Measurements from ENCODE around the gene ABCC1. TPM values are rescaled to one million over a fixed set of nuclear protein-coding genes. Genes with fewer than 3 reads are reported as not detected.
A peak's percentile ranks its signal among the peaks of the same experiment; 100 is the strongest.

ABCC1 gene
- total and polyA plus RNA-seq, 12 donors, result 6.1 to 32.8 (median 21.6) TPM

DNA sequence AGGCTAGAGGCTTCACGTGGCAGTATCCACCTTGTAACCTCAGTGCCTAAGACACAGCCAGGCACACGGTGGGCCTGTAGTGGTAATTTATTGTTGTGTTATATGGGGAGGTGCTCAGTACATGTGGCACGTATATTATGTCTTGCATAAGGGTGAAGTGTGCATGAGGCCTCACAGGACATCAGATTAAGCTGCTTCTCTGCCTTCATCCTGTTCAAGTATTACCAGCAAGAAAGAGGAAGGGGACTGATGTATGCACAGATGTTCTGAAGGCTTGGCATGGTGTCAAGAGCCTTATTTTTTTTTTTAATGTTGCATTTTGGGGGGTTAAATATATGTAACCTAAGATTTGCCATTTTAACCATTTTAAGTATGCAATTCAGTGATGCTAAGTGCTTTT is 71.6 kb downstream of the ABCC1 start:
- Histone ChIP-seq H3K4me3 (no peak overlapping the region), H3K27me3 (no peaks in the 10 kb centered on the region), H3K4me1 (peaks cover 2 to 35% (median 24%) of the 10 kb centered on the region in 9 donors), H3K27ac (peak overlapping the region in 6 of 10 donors; percentile 46 to 89 (median 80)), H3K9me3 (no peaks in the 10 kb centered on the region), H3K36me3 (peaks cover 0 to 58% (median 8%) of the 10 kb centered on the region in 9 donors)
- WGBS, 2 donors, result 73 to 79% methylated on average over 3 of the region's 3 CpGs
- TF ChIP-seq, protein P1, sequence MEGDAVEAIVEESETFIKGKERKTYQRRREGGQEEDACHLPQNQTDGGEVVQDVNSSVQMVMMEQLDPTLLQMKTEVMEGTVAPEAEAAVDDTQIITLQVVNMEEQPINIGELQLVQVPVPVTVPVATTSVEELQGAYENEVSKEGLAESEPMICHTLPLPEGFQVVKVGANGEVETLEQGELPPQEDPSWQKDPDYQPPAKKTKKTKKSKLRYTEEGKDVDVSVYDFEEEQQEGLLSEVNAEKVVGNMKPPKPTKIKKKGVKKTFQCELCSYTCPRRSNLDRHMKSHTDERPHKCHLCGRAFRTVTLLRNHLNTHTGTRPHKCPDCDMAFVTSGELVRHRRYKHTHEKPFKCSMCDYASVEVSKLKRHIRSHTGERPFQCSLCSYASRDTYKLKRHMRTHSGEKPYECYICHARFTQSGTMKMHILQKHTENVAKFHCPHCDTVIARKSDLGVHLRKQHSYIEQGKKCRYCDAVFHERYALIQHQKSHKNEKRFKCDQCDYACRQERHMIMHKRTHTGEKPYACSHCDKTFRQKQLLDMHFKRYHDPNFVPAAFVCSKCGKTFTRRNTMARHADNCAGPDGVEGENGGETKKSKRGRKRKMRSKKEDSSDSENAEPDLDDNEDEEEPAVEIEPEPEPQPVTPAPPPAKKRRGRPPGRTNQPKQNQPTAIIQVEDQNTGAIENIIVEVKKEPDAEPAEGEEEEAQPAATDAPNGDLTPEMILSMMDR (IDR thresholded peaks at IDR 0.05), result no peak
- ATAC-seq (no peak), DNase-seq (no peak)
- intact Hi-C loops (cut with DNase I), result loop anchor here in 5 of 10 donors (5.0 to 10.0 kb wide), 5 partner anchors 36 to 136 kb away; partner anchors contain the start of gene CEP20 (in 3 of the 5)

DNA sequence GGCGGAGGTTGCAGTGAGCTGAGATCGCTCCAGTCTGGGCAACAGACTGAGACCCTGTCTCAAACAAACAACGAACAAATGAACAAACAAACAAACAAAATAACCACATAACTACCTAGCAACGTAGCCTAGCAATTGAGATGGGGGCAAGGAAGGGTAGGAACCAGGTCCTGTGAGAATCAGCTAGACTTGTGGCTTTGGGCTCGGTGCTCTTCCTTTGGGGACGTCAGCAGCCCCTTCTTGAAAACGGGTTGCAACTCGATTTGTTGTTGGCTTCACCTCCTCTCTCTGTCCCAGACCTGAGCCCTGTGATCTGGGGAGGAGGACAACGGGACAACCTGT is 72.2 kb downstream of the ABCC1 start:
- intact Hi-C loops (cut with DNase I), result loop anchor here in 5 of 10 donors (5.0 to 10.0 kb wide), 5 partner anchors 36 to 137 kb away; partner anchors contain the start of gene CEP20 (in 3 of the 5)
- WGBS, 2 donors, result 56 to 75% methylated on average over 9 of the region's 9 CpGs
- ATAC-seq, result no peak
- H3K4me1 ChIP-seq, result peaks cover 2 to 38% (median 25%) of the 10 kb centered on the region in 9 donors
- TF ChIP-seq, protein P1 (IDR thresholded peaks at IDR 0.05), result no peak
- no peaks in the 10 kb centered on the region for H3K27me3 ChIP-seq
- H3K36me3 ChIP-seq, result peaks cover 0 to 52% (median 8%) of the 10 kb centered on the region in 9 donors
- no peak for DNase-seq
- peak overlapping the region; percentile 46 to 89 (median 78) for H3K27ac ChIP-seq
- no peaks in the 10 kb centered on the region for H3K9me3 ChIP-seq
- no peak overlapping the region for H3K4me3 ChIP-seq

DNA sequence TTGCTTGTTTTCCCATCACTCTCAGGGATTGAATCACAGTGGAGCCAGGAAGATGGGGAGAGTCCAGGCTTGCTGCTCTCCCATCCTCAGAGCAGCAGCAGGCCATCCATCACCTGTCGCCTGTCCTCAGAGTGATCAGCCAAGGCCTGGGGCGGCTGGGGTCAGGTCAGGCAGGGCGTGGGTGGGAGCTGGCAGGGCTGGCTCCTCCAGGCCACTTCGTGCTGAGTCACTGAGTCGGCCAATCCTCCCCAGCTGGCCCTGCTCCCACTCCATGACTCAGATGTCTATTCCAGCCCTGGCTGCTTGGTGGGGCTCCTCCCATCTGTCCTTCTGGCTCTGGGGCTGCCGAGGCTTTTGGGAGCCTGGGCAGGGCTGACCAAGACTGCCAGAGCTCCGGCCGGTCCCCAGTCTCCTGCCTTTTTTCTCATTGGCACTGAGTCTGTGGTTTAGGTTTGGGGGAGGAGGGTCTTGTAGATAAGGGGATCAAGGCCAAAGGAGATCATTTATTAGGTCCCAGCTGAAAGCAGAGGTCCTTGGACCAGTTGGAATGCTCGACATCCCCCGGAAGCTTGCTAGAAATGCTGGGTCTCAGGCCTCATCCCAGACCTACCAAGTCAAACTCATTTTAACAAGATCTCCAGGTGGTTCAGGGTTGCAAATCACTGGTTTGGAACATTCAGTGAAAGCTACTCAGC is 72.7 kb downstream of the ABCC1 start:
- H3K36me3 ChIP-seq, result peaks cover 0 to 47% (median 8%) of the 10 kb centered on the region in 9 donors
- H3K27me3 ChIP-seq, result no peaks in the 10 kb centered on the region
- H3K4me3 ChIP-seq, result peak overlapping the region in 3 of 10 donors; percentile 8 to 17 (median 10)
- peaks cover 2 to 38% (median 25%) of the 10 kb centered on the region in 9 donors for H3K4me1 ChIP-seq
- H3K9me3 ChIP-seq, result no peaks in the 10 kb centered on the region
- peak overlapping the region; percentile 46 to 89 (median 78) for H3K27ac ChIP-seq
- DNase-seq (peak; percentile 94 to 96), ATAC-seq (peak; percentile 97 to 99 (median 98))
- 9 to 16% methylated on average over 10 of the region's 10 CpGs for WGBS, 2 donors
- TF ChIP-seq, protein P1 (IDR thresholded peaks at IDR 0.05), result no peak
- intact Hi-C loops (cut with DNase I), result loop anchor here in 5 of 10 donors (5.0 to 10.0 kb wide), 5 partner anchors 35 to 137 kb away; partner anchors contain the start of gene CEP20 (in 3 of the 5)

DNA sequence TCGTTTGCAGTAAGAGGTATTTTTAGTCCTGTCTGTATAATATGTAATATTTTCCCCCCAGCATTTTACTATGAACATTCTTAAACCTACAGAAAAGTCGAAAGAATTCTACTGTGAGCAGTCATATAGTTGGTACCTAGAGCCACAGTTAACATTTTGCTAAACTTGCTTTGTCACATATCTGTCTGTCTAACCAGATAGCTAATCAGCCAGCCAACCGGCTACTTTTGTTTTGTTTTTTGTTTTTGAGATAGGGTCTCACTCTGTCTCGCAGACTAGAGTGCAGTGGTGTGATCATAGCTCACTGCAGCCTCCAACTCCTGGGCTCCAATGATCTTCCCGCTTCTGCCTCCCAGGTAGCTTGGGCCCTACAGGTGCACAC is 73.3 kb downstream of the ABCC1 start:
- TF ChIP-seq, protein P1 (IDR thresholded peaks at IDR 0.05), result no peak
- Histone ChIP-seq H3K4me3 (peak overlapping the region in 2 of 10 donors; percentile 8 to 17), H3K36me3 (peaks cover 0 to 41% (median 8%) of the 10 kb centered on the region in 9 donors), H3K27me3 (no peaks in the 10 kb centered on the region), H3K4me1 (peaks cover 2 to 39% (median 28%) of the 10 kb centered on the region in 9 donors), H3K27ac (peak overlapping the region in 9 of 10 donors; percentile 46 to 89 (median 78)), H3K9me3 (no peaks in the 10 kb centered on the region)
- 63 to 68% methylated on average over 5 of the region's 5 CpGs for WGBS, 2 donors
- intact Hi-C loops (cut with DNase I), result loop anchor here in 5 of 10 donors (5.0 to 10.0 kb wide), 5 partner anchors 35 to 138 kb away; partner anchors contain the start of gene CEP20 (in 3 of the 5)
- no peak for ATAC-seq
- no peak for DNase-seq
